Measurements from ENCODE around the gene PHKB. TPM values are rescaled to one million over a fixed set of nuclear protein-coding genes. Genes with fewer than 3 reads are reported as not detected.
"Not testable (repeated sequence)": the region's sequence is repeated elsewhere in the genome, so short reads cannot be mapped to it uniquely, and the experiment has no call there.

Gene PHKB
- polyA plus RNA-seq, 6 donors from 2014 or later = 47.0 to 67.9 (median 56.1) TPM

DNA sequence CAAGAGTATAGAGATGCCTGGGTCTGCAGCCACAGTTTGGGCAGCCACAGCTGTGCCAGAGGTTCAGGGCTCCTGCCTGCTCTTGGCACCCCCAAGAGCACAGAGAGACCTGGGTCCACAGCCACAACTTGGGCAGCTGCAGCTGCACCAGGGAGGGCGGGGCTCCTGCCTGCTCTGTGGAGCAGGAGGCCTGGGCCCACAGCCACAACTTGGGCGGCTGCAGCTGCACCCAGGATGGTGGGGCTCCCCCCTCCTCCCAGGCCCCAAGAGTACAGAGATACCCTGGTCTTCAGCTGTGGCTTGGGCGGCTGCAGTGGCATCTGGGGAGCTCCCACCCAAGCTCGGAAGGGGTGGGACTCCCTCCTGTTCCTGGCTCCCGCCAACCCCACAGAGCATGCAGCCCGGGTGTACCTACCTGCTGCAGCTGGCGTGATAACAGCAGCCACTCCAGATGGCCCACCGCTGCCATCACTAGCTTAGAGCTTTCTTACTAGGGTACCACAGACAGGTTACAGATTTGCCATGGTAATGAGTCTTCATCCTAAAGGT, 72.7 kb downstream of the PHKB start:
- no peak overlapping the region for H3K4me3 Mint-ChIP-seq
- ATAC-seq (ENCODE audit: low read depth in 2 of 2) (no peak), DNase-seq (no peak)
- H3K9me3 Mint-ChIP-seq = peaks cover 0 to 11% (median 4%) of the 10 kb centered on the region in 7 donors
- peak overlapping the region in 2 of 6 donors; percentile 6 to 64 for H3K27ac Mint-ChIP-seq
- H3K36me3 Mint-ChIP-seq = peaks cover 12 to 26% of the 10 kb centered on the region in 2 donors
- peaks cover 0 to 16% (median 5%) of the 10 kb centered on the region in 3 donors for H3K4me1 Mint-ChIP-seq
- H3K27me3 Mint-ChIP-seq = no peaks in the 10 kb centered on the region

- no peak for ATAC-seq (ENCODE audit: low read depth in 2 of 2)
- H3K27ac Mint-ChIP-seq = peak overlapping the region in 3 of 6 donors; percentile 21 to 51 (median 44)
- H3K9me3 Mint-ChIP-seq = peaks cover 4 to 38% (median 22%) of the 10 kb centered on the region in 7 donors
- no peaks in the 10 kb centered on the region for H3K27me3 Mint-ChIP-seq
- H3K4me1 Mint-ChIP-seq = peaks cover 0 to 10% (median 3%) of the 10 kb centered on the region in 3 donors
- H3K36me3 Mint-ChIP-seq = peaks cover 18 to 38% of the 10 kb centered on the region in 2 donors
- H3K4me3 Mint-ChIP-seq = no peak overlapping the region
- no peak for DNase-seq
Measured at GRCh38 chr16:47538472-47538871, 77.3 kb downstream of the PHKB start.

DNA sequence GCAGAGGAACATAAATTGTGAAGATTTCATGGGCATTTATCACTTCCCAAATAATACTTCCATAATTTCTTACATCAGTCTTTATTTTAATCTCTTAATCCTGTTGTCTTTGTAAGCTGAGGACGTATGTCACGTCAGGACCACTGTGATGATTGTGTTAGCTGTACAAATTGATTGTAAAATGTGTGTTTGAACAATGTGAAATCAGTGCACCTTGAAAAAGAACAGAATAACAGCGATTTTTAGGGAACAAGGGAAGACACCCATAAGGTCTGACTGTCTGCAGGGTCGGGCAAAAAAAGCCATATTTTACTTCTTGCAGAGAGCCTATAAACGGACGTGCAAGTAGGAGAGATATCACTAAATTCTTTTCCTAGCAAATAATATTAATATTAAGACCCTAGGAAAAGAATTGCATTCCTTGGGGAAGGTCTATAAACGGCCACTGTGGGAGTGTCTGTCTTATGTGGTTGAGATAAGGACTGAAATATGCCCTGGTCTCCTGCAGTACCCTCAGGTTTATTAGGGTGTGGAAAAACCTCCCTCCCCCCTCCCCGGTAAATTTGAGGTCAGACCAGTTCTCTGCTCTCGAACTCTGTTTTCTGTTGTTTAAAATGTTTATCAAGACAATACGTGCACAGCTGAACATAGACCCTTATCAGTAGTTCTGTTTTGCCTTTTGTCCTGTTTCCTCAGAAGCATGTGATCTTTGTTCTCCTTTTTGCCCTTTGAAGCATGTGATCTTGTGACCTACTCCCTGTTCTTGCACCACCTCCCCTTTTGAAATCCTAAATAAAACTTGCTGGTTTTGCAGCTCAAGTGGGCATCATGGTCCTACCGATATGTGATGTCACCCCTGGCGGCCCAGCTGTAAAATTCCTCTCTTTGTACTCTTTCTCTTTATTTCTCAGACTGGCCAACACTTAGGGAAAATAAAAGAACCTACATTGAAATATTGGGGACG, 78.9 kb downstream of the PHKB start:
- peaks cover 26 to 47% of the 10 kb centered on the region in 2 donors for H3K36me3 Mint-ChIP-seq
- H3K27ac Mint-ChIP-seq = peak overlapping the region in 2 of 6 donors; percentile 63 to 82
- ATAC-seq (ENCODE audit: low read depth in 2 of 2); H3K27me3 Mint-ChIP-seq; H3K4me1 Mint-ChIP-seq; DNase-seq: not testable (repeated sequence)
- peak overlapping the region in 1 of 8 donors; percentile 9 for H3K4me3 Mint-ChIP-seq
- peaks cover 8 to 49% (median 33%) of the 10 kb centered on the region in 7 donors for H3K9me3 Mint-ChIP-seq

GRCh38 chr16:47541135-47541534, 80.0 kb downstream of the PHKB start:
- not testable (repeated sequence) for H3K27me3 Mint-ChIP-seq; DNase-seq; ATAC-seq (ENCODE audit: low read depth in 2 of 2); H3K4me1 Mint-ChIP-seq; H3K4me3 Mint-ChIP-seq
- Mint-ChIP-seq H3K27ac (peak overlapping the region in 1 of 6 donors; percentile 10), H3K36me3 (peaks cover 36 to 57% of the 10 kb centered on the region in 2 donors), H3K9me3 (peaks cover 14 to 60% (median 40%) of the 10 kb centered on the region in 7 donors)

DNA sequence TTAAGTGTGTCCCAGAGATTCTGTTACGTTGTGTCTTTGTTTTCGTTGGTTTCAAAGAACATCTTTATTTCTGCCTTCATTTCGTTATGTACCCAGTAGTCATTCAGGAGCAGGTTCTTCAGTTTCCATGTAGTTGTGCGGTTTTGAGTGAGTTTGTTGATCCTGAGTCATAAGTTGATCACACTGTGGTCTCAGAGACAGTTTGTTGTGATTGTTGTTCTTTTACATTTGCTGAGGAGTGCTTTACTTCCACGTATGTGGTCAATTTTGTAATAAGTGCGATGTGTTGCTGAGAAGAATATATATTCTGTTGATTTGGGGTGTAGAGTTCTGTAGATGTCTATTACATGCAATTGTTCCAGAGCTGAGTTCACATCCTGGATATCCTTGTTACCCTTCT, 83.1 kb downstream of the PHKB start:
- H3K4me1 Mint-ChIP-seq; ATAC-seq (ENCODE audit: low read depth in 2 of 2); DNase-seq; H3K4me3 Mint-ChIP-seq; H3K27me3 Mint-ChIP-seq: not testable (repeated sequence)
- Mint-ChIP-seq H3K27ac (peak overlapping the region in 2 of 6 donors; percentile 12 to 37), H3K9me3 (peaks cover 14 to 59% (median 47%) of the 10 kb centered on the region in 7 donors), H3K36me3 (peaks cover 44 to 57% of the 10 kb centered on the region in 2 donors)

DNA sequence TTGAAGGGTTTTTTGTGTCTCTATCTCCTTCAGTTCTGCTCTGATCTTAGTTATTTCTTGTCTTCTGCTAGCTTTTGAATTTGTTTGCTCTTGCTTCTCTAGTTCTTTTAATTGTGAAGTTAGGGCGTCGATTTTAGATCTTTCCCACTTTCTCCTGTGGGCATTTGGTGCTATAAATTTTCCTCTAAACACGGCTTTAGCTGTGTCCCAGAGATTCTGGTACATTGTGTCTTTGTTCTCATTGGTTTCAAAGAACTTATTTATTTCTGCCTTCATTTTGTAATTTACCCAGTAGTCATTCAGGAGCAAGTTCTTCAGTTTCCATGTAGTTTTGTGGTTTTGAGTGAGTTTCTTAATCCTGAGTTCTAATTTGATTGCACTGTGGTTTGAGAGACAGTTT, 90.1 kb downstream of the PHKB start:
- H3K4me1 Mint-ChIP-seq = peaks cover 2 to 19% (median 4%) of the 10 kb centered on the region in 3 donors
- H3K4me3 Mint-ChIP-seq; ATAC-seq (ENCODE audit: low read depth in 2 of 2); H3K27me3 Mint-ChIP-seq; DNase-seq: not testable (repeated sequence)
- peaks cover 4 to 29% (median 23%) of the 10 kb centered on the region in 7 donors for H3K9me3 Mint-ChIP-seq
- H3K36me3 Mint-ChIP-seq = peaks cover 62 to 66% of the 10 kb centered on the region in 2 donors
- peak overlapping the region in 1 of 6 donors; percentile 8 for H3K27ac Mint-ChIP-seq

- Mint-ChIP-seq H3K36me3 (peaks cover 57 to 64% of the 10 kb centered on the region in 2 donors), H3K9me3 (peaks cover 4 to 28% (median 20%) of the 10 kb centered on the region in 7 donors), H3K4me1 (peaks cover 2 to 19% (median 4%) of the 10 kb centered on the region in 3 donors)
- not testable (repeated sequence) for ATAC-seq (ENCODE audit: low read depth in 2 of 2); H3K27me3 Mint-ChIP-seq; DNase-seq; H3K4me3 Mint-ChIP-seq; H3K27ac Mint-ChIP-seq
Measured at GRCh38 chr16:47551767-47552166, 90.6 kb downstream of the PHKB start.

DNA sequence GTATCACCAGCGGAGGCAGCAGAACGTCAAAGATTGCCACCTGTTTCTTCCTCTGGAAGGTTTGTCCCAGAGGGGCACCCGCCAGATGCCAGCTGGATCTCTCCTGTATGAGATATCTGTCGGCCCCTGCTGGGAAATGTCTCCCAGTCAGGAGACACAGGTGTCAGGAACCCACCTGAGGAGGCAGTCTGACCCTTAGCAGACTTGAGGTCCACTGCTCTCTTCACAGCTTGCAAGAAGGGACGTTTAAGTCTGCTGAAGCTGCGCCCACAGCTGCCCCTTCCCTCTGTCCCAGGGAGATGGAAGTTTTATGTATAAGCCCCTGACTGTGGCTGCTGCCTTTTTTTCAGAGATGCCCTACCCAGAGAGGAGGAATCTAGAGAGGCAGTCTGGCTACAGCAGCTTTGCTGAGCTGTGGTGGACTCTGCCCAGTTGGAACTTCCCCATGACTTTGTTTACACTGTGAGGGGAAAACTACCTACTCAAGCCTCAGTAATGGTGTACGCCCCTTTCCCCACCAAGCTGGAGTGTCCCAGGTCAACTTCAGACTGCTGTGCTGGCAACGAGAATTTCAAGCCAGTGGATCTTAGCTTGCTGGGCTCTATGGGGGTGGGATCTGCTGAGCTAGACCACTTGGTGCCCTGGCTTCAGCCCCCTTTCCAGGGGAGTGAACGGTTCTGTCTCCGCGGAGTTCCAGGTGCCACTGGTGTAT, 92.9 kb downstream of the PHKB start:
- Mint-ChIP-seq H3K27ac (peak overlapping the region in 1 of 6 donors; percentile 53), H3K27me3 (no peaks in the 10 kb centered on the region), H3K9me3 (peaks cover 4 to 25% (median 19%) of the 10 kb centered on the region in 7 donors), H3K4me3 (no peak overlapping the region), H3K4me1 (peaks cover 2 to 19% (median 4%) of the 10 kb centered on the region in 3 donors), H3K36me3 (peaks cover 44 to 54% of the 10 kb centered on the region in 2 donors)
- DNase-seq (no peak), ATAC-seq (ENCODE audit: low read depth in 2 of 2) (no peak)

- Mint-ChIP-seq H3K36me3 (peaks cover 44 to 53% of the 10 kb centered on the region in 2 donors), H3K4me1 (peaks cover 2 to 19% (median 4%) of the 10 kb centered on the region in 3 donors), H3K27ac (peak overlapping the region in 1 of 6 donors; percentile 5), H3K9me3 (peaks cover 4 to 25% (median 19%) of the 10 kb centered on the region in 7 donors)
- H3K4me3 Mint-ChIP-seq; ATAC-seq (ENCODE audit: low read depth in 2 of 2); H3K27me3 Mint-ChIP-seq; DNase-seq: not testable (repeated sequence)
Measured at GRCh38 chr16:47554587-47554986, 93.5 kb downstream of the PHKB start.

- no peak for DNase-seq
- H3K4me1 Mint-ChIP-seq = peaks cover 12 to 18% (median 13%) of the 10 kb centered on the region in 3 donors
- peaks cover 0 to 5% (median 0%) of the 10 kb centered on the region in 7 donors for H3K9me3 Mint-ChIP-seq
- ATAC-seq (ENCODE audit: low read depth in 2 of 2) = no peak
- H3K27me3 Mint-ChIP-seq = no peaks in the 10 kb centered on the region
- peaks cover 29 to 34% of the 10 kb centered on the region in 2 donors for H3K36me3 Mint-ChIP-seq
- H3K4me3 Mint-ChIP-seq = no peak overlapping the region
- peak overlapping the region in 1 of 6 donors; percentile 49 for H3K27ac Mint-ChIP-seq
Measured at GRCh38 chr16:47561286-47561685, 100.2 kb downstream of the PHKB start.

GRCh38 chr16:47562366-47562765, 101.2 kb downstream of the PHKB start:
- ATAC-seq (ENCODE audit: low read depth in 2 of 2) (no peak), DNase-seq (no peak)
- Mint-ChIP-seq H3K27ac (peak overlapping the region in 1 of 6 donors; percentile 2), H3K4me1 (peaks cover 22 to 28% (median 23%) of the 10 kb centered on the region in 3 donors), H3K9me3 (peaks cover 0 to 5% (median 0%) of the 10 kb centered on the region in 7 donors), H3K4me3 (no peak overlapping the region), H3K27me3 (no peaks in the 10 kb centered on the region), H3K36me3 (peaks cover 35 to 37% of the 10 kb centered on the region in 2 donors)

GRCh38 chr16:47565454-47565853, 104.3 kb downstream of the PHKB start:
- H3K4me1 Mint-ChIP-seq = peaks cover 42 to 54% (median 53%) of the 10 kb centered on the region in 3 donors
- no peak overlapping the region for H3K4me3 Mint-ChIP-seq
- ATAC-seq (ENCODE audit: low read depth in 2 of 2) (no peak), DNase-seq (no peak)
- H3K27ac Mint-ChIP-seq = peak overlapping the region in 3 of 6 donors; percentile 35 to 57 (median 53)
- peaks cover 0 to 5% (median 0%) of the 10 kb centered on the region in 7 donors for H3K9me3 Mint-ChIP-seq
- no peaks in the 10 kb centered on the region for H3K27me3 Mint-ChIP-seq
- peaks cover 43 to 44% of the 10 kb centered on the region in 2 donors for H3K36me3 Mint-ChIP-seq

All from naive B cell (primary cell).